Measurements from ENCODE around the gene CMTM4.
A peak's percentile ranks its signal among the peaks of the same experiment; 100 is the strongest.

The CMTM4 gene

DNA sequence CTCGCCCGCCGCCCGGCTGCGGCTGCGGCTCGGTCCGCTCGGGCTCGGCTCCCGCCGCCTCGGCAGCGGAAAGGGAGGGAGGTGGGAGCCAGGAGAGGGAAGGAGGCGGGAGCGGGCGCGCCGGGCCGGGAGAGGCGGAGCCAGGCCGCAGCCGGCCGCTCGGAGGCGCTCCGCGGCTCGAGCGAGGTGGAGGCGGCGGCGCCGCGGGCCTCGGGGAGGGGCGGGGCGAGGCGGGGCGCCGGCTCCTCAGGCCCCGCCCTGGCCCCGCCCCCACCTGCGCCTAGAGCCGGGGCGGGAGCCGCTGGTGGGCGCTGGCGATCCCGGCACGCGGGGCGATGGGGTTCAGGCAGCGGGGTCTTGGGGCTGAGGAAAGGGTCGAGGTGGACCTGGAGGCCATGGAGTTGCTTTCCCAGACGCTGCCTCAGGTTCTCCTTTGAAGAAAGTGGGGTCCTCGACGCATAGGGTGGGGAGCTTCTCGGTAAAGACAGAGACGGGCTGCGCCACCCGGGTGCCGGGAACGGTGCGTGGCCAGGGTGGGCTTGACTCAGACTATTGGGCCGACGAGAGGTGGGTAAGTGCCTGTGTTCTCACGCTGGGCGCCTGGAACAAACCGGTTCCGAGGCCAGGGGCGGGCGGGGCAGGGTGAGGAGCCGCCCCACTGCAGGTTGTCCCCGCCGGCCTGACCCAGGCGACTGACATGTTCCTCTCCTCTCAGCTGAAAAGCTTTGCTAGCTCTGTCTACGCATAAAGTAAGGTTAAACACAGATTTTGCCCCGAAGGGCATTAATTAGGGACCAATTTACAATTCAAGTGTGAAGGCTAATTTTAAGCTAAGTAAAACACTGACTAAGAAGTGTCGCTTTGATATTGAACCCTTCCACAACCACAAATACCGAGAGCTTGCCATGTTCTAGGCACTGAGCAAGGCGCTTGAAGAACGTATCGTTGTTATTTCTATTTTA is at the start of gene CMTM4:
TSS of gene CMTM4 (minus strand) at position 75 of the 962 bp plus-strand sequence. CDS start 218 bp downstream, outside the sequence.
- Mint-ChIP-seq H3K27me3 (peaks cover 4% of the 10 kb centered on the region), H3K4me3 (peak within 1 kb of the TSS; percentile 86), H3K27ac (no peak within 1 kb of the TSS), H3K9me3 (no peaks in the 10 kb centered on the region), H3K4me1 (peaks cover 12% of the 10 kb centered on the region), H3K36me3 (no peaks in the 10 kb centered on the region)

GRCh38 chr16:66746048-66746447 is 49.5 kb upstream of the CMTM4 start:
- peaks cover 43% of the 10 kb centered on the region for H3K4me1 Mint-ChIP-seq
- H3K9me3 Mint-ChIP-seq, result no peaks in the 10 kb centered on the region
- H3K27me3 Mint-ChIP-seq, result no peaks in the 10 kb centered on the region
- no peak overlapping the region for H3K4me3 Mint-ChIP-seq
- no peak overlapping the region for H3K27ac Mint-ChIP-seq
- H3K36me3 Mint-ChIP-seq, result peaks cover 12% of the 10 kb centered on the region

DNA sequence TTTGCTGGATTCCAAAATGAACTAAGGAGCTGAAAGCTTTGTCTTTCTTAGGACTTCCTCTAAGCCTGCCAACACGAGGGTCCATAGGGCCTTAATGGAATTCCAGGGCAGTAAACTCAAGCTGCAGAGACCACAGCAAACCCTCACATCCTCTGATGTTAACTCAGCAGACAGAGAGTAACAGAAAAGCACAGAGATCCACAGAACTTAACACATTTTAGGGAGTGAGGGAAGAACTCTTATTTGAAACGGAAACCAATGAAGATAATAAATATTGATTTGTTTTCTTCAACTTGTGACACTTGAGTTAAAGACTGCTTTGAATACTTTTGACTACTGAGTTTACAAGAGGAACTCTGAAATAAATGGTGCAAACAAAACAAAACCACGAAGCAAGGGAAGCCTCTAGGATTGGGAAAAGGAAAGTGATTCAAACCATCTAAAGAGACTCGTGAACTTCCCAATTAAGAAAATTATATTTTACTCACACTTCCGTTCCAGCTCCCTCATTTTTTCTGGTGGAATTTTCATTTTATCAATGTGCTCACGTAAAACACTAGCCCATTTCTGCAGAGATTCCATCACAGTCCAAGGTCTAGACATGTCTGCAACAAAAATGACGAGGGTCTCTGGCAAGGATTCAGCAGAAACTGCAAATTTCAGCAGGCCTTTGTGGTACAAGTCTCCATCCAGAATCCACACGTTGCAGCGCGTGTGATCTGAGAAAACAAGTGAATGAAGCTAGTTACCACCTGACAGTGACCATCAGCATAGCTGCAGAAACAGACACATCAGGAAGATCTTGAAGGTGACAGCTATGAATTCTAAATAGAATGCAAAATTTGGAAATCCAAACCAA is 45.6 kb upstream of the CMTM4 start:
- no peak overlapping the region for H3K4me3 Mint-ChIP-seq
- no peaks in the 10 kb centered on the region for H3K27me3 Mint-ChIP-seq
- H3K36me3 Mint-ChIP-seq, result peaks cover 10% of the 10 kb centered on the region

DNA sequence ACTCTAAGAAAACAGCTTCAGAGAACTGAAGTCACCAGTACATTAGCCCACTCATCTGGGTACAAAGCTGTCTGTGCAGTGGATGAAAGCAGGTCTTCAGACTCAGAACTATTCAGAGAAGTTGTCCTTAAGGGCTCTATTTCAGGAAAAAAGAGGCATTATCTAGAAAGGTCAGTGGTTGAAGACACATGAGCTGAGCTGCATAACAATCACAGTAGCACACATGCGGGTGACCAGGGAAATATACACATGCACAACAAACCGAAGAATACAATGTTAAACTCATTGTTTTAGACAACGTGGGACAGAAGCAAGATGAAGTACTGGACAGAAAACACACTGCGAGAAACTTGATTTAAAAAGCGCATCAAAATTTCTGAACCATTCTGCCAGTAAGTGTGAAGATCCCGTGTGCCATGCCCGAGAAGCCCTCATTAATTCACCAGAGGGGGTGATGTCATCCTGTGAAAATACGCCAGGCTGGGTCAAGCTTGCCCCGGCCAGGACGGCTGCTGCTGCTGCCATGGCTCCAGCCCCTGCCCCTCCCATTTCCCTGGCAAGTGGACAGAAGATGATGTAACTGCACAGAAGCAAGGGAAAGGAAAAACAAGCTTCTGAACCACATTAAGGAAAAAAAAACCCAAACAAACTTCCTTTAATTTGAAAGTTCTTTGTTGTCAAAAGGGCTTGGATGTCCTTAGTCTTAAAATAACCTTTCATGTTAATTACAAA is 44.8 kb upstream of the CMTM4 start:
- H3K27ac Mint-ChIP-seq, result peak overlapping the region; percentile 62
- H3K4me3 Mint-ChIP-seq, result no peak overlapping the region
- peaks cover 10% of the 10 kb centered on the region for H3K36me3 Mint-ChIP-seq
- no peaks in the 10 kb centered on the region for H3K27me3 Mint-ChIP-seq
- no peaks in the 10 kb centered on the region for H3K9me3 Mint-ChIP-seq
- peaks cover 29% of the 10 kb centered on the region for H3K4me1 Mint-ChIP-seq

More for the DNA sequence above, 45.6 kb upstream of the CMTM4 start:
- Mint-ChIP-seq H3K4me1 (peaks cover 33% of the 10 kb centered on the region), H3K9me3 (no peaks in the 10 kb centered on the region), H3K27ac (no peak overlapping the region)

DNA sequence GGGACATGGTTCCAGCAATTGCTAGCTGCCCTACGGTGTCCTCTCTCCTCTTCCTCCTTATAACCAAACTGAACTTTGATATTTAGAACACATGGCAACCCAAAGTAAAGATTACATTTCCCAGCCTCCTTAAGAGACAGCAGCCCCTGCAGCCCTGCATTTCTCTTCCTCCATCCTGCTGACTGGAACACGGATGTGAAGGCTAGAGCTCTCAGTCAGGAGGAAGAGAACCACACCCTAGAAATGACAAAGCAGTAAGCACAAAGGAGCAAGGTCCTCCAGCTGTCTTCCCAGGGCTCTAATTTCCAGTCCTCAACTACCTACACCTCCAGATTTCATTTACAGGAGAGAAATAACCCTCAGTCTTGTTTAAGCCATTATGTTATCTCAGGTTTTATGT is 44.0 kb upstream of the CMTM4 start:
- Mint-ChIP-seq H3K9me3 (no peaks in the 10 kb centered on the region), H3K36me3 (peaks cover 7% of the 10 kb centered on the region), H3K4me3 (no peak overlapping the region), H3K27ac (peak overlapping the region; percentile 23), H3K4me1 (peaks cover 25% of the 10 kb centered on the region), H3K27me3 (no peaks in the 10 kb centered on the region)

DNA sequence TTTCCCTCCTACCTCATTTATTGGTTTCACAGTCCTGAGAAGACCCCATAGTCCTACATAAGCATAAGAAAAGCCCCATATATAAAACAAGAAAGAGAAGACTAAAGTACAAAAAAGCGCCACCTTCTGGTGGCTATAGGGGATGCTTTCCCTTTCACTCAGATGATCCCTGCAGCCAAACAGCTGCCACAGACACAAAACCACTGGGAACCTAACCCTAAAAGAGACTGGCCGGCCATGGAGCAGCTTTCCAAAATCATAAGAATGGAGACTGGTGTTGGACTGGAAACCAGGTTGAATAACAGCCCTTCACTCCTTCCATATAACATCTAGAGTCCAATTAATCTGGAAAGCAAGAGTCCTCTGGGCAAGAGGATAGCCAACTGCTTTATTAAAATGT is 43.5 kb upstream of the CMTM4 start:
- Mint-ChIP-seq H3K36me3 (peaks cover 7% of the 10 kb centered on the region), H3K9me3 (no peaks in the 10 kb centered on the region), H3K4me3 (no peak overlapping the region), H3K4me1 (peaks cover 25% of the 10 kb centered on the region), H3K27me3 (no peaks in the 10 kb centered on the region), H3K27ac (peak overlapping the region; percentile 8)

DNA sequence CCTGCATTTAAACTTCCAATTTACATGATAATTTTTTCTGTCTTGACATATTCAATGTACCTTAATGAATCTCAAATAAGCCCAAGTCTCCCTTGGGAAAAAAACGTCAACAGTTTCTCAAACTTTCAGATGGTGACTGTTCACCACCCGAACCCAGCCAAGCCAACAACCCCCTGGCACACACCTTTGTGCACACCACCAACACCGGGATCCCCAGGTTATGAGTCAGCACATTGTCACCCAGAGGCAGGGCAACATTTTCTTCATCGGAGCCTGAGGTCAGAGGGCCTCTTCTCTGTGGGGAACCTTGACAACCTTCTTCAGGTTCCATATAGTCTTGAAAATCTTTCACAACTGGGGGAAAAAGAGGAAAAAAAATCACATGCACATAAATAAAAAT is 39.3 kb upstream of the CMTM4 start:
- Mint-ChIP-seq H3K27ac (no peak overlapping the region), H3K4me1 (peaks cover 16% of the 10 kb centered on the region), H3K27me3 (no peaks in the 10 kb centered on the region), H3K4me3 (no peak overlapping the region), H3K9me3 (no peaks in the 10 kb centered on the region), H3K36me3 (peaks cover 9% of the 10 kb centered on the region)

- Mint-ChIP-seq H3K36me3 (peaks cover 8% of the 10 kb centered on the region), H3K27ac (no peak overlapping the region), H3K4me3 (no peak overlapping the region), H3K4me1 (peaks cover 5% of the 10 kb centered on the region), H3K9me3 (no peaks in the 10 kb centered on the region), H3K27me3 (no peaks in the 10 kb centered on the region)
Observed at GRCh38 chr16:66731101-66731500, 34.6 kb upstream of the CMTM4 start.

GRCh38 chr16:66728804-66729203 is 32.3 kb upstream of the CMTM4 start:
- H3K27me3 Mint-ChIP-seq, result no peaks in the 10 kb centered on the region
- no peaks in the 10 kb centered on the region for H3K9me3 Mint-ChIP-seq
- H3K4me1 Mint-ChIP-seq, result peaks cover 5% of the 10 kb centered on the region
- no peak overlapping the region for H3K4me3 Mint-ChIP-seq
- H3K27ac Mint-ChIP-seq, result no peak overlapping the region
- H3K36me3 Mint-ChIP-seq, result peaks cover 12% of the 10 kb centered on the region

- H3K27ac Mint-ChIP-seq, result no peak overlapping the region
- H3K4me3 Mint-ChIP-seq, result no peak overlapping the region
Observed at GRCh38 chr16:66728117-66728787, 31.7 kb upstream of the CMTM4 start.

DNA sequence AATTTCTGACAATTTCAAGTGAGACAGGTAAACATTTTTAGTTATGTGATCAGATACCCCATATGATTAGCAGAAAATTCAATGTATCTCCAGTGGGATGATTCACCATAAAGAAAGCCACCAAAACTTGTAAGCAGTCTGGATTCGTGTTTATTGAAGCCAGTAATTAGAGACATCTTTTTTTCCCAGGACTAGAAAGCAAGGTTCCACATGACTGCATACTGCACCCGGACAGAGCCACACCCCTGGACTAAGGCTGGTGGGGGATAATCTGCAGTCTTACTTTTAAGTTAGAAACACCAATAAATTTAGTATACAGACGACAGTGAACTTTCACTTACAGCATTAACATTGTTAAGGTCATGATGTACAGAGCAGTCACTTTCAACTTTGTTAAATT is 24.2 kb upstream of the CMTM4 start:
- Mint-ChIP-seq H3K9me3 (no peaks in the 10 kb centered on the region), H3K27me3 (no peaks in the 10 kb centered on the region), H3K4me1 (no peaks in the 10 kb centered on the region), H3K36me3 (peaks cover 13% of the 10 kb centered on the region), H3K27ac (no peak overlapping the region), H3K4me3 (no peak overlapping the region)

More at GRCh38 chr16:66728117-66728787, 31.7 kb upstream of the CMTM4 start:
- Mint-ChIP-seq H3K27me3 (no peaks in the 10 kb centered on the region), H3K36me3 (peaks cover 16% of the 10 kb centered on the region), H3K9me3 (no peaks in the 10 kb centered on the region), H3K4me1 (peaks cover 5% of the 10 kb centered on the region)

DNA sequence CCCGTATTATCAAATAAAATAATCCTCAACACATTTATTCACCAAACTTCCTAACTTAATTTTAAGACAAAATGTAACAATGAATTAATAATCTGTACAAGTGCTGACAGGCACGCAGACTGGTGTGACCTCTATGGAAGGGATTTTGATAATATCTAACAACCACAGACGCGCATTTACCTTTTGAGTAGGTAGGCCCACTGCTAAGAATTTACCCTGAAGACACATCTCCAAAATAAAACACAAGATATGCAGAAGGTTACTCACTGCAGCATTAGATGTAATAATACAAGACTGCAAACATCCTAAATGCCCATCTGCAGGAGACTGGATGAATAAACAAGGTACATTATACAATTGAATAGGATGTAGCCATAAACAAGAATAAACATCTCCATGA is 22.7 kb upstream of the CMTM4 start:
- H3K36me3 Mint-ChIP-seq, result peaks cover 10% of the 10 kb centered on the region
- no peaks in the 10 kb centered on the region for H3K4me1 Mint-ChIP-seq
- H3K27me3 Mint-ChIP-seq, result no peaks in the 10 kb centered on the region
- H3K4me3 Mint-ChIP-seq, result no peak overlapping the region
- no peak overlapping the region for H3K27ac Mint-ChIP-seq
- H3K9me3 Mint-ChIP-seq, result no peaks in the 10 kb centered on the region

DNA sequence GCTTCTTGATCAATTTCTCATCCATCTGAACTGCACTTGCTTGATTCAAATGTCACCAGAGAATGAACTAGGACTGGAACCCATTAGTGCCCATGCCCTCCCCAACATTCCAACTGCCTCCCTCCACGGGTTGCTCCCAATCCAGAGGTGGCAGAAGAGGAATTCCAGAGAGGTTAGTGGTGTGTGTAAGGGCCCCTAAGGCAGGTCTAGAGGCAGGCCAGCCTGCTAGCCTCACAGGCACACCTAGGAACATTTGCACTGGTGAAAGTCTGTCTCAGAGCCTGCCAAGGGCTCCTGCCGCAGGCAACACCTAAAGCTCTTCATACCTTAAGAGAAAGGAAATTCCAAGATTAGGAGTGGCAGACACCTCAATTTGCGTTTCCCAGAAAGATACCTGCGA is 21.2 kb upstream of the CMTM4 start:
- H3K9me3 Mint-ChIP-seq, result no peaks in the 10 kb centered on the region
- H3K27me3 Mint-ChIP-seq, result no peaks in the 10 kb centered on the region
- H3K36me3 Mint-ChIP-seq, result peaks cover 3% of the 10 kb centered on the region
- no peaks in the 10 kb centered on the region for H3K4me1 Mint-ChIP-seq
- no peak overlapping the region for H3K4me3 Mint-ChIP-seq
- H3K27ac Mint-ChIP-seq, result no peak overlapping the region

GRCh38 chr16:66717112-66717675 is 20.7 kb upstream of the CMTM4 start:
- Mint-ChIP-seq H3K4me3 (no peak overlapping the region), H3K36me3 (peaks cover 3% of the 10 kb centered on the region), H3K27ac (no peak overlapping the region), H3K9me3 (no peaks in the 10 kb centered on the region), H3K27me3 (no peaks in the 10 kb centered on the region), H3K4me1 (no peaks in the 10 kb centered on the region)
